HG03521 (cell line): Measurements from ENCODE around the gene DAP3.
"Not testable (repeated sequence)": the region's sequence is repeated elsewhere in the genome, so short reads cannot be mapped to it uniquely, and the experiment has no call there.

Experiments
- ATAC-seq: cut with Tn5 transposase; IDR thresholded peaks from one replicate; pipeline ENCODE4 v1.9.1; 2021; ENCODE audit warnings: mild to moderate bottlenecking, moderate library complexity; ENCODE audit not compliant: unreplicated experiment

Gene DAP3

GRCh38 chr1:155717041-155717440 lies 28.1 kb downstream of the DAP3 start:
- no peak for ATAC-seq

- not testable (repeated sequence) for ATAC-seq
Measured at GRCh38 chr1:155718524-155719115, 29.7 kb downstream of the DAP3 start.

GRCh38 chr1:155719703-155720102 lies 30.8 kb downstream of the DAP3 start:
- no peak for ATAC-seq

- no peak for ATAC-seq
Measured at GRCh38 chr1:155725142-155725541, 36.3 kb downstream of the DAP3 start.

- no peak for ATAC-seq
Measured at GRCh38 chr1:155729031-155729898, 40.4 kb downstream of the DAP3 start.

- ATAC-seq = no peak
Measured at GRCh38 chr1:155740995-155741394, 52.1 kb downstream of the DAP3 start.

GRCh38 chr1:155741908-155742307 lies 53.0 kb downstream of the DAP3 start:
- no peak for ATAC-seq

GRCh38 chr1:155744711-155745283 lies 55.9 kb downstream of the DAP3 start:
- no peak for ATAC-seq

GRCh38 chr1:155745284-155746228 lies 56.7 kb downstream of the DAP3 start:
- ATAC-seq = peak; percentile 84

- not testable (repeated sequence) for ATAC-seq
Measured at GRCh38 chr1:155747586-155747985, 58.7 kb downstream of the DAP3 start.

- ATAC-seq = not testable (repeated sequence)
Measured at GRCh38 chr1:155748141-155748540, 59.2 kb downstream of the DAP3 start.

GRCh38 chr1:155759017-155759416 lies 70.1 kb downstream of the DAP3 start:
- not testable (repeated sequence) for ATAC-seq

GRCh38 chr1:155759966-155760630 lies 71.2 kb downstream of the DAP3 start:
- no peak for ATAC-seq

- ATAC-seq = no peak
Measured at GRCh38 chr1:155760751-155761475, 72.0 kb downstream of the DAP3 start.

- no peak for ATAC-seq
Measured at GRCh38 chr1:155761736-155762405, 73.0 kb downstream of the DAP3 start.

GRCh38 chr1:155763090-155763815 lies 74.4 kb downstream of the DAP3 start:
- ATAC-seq = not testable (repeated sequence)

- ATAC-seq = not testable (repeated sequence)
Measured at GRCh38 chr1:155763989-155764388, 75.1 kb downstream of the DAP3 start.

- not testable (repeated sequence) for ATAC-seq
Measured at GRCh38 chr1:155767399-155767989, 78.6 kb downstream of the DAP3 start.
